Measurements from ENCODE around the gene DNASE1L1.

The DNASE1L1 gene

GRCh38 chrX:154396973-154397887 lies 11.8 kb downstream of the DNASE1L1 start (continued):
- TF ChIP-seq ZBTB44 (tag by site-specific recombination; IDR thresholded peaks at IDR 0.05), result no peak
- TF ChIP-seq ZBTB10 (tag by site-specific recombination; IDR thresholded peaks at IDR 0.05), result 0 out of 2 replicates have a peak, but pooled peaks have one; percentile 8
- 0 out of 2 replicates have a peak, but pooled peaks have one; percentile 27 for TF ChIP-seq ZFP37 (tag by site-specific recombination; IDR thresholded peaks at IDR 0.05)
- TF ChIP-seq ZXDB (tag by site-specific recombination; IDR thresholded peaks at IDR 0.05), result peak; percentile 100
- no peak for TF ChIP-seq ZNF558 (tag by site-specific recombination; IDR thresholded peaks at IDR 0.05)
- peak; percentile 61 for TF ChIP-seq EGR2 (tag by site-specific recombination; IDR thresholded peaks at IDR 0.05; ENCODE audit: low read depth)
- no peak for TF ChIP-seq ZNF704 (tag by site-specific recombination; IDR thresholded peaks at IDR 0.05)
- peak; percentile 32; the same call in 1 of the 2 replicates for TF ChIP-seq ZBTB48 (tag by site-specific recombination; IDR thresholded peaks at IDR 0.05)
- no peak for TF ChIP-seq ZNF548 (tag by site-specific recombination; IDR thresholded peaks at IDR 0.05)
- peak; percentile 87 for TF ChIP-seq ZFHX2 (tag by site-specific recombination; conservative IDR thresholded peaks at IDR 0.05)
- TF ChIP-seq ZNF513 (tag by site-specific recombination; IDR thresholded peaks at IDR 0.05), result no peak
- TF ChIP-seq ZNF416 (tag by site-specific recombination; IDR thresholded peaks at IDR 0.05), result no peak
- TF ChIP-seq KLF10 (tag by site-specific recombination; IDR thresholded peaks at IDR 0.05), result no peak; the same call in 1 of the 2 replicates
- TF ChIP-seq ZNF610 (tag by site-specific recombination; IDR thresholded peaks at IDR 0.05; ENCODE audit: borderline replicate concordance), result no peak
- TF ChIP-seq RBAK (tag by site-specific recombination; IDR thresholded peaks at IDR 0.05), result no peak
- 0 out of 2 replicates have a peak, but pooled peaks have one; percentile 16 for TF ChIP-seq MZF1 (tag by site-specific recombination; IDR thresholded peaks at IDR 0.05; ENCODE audit: borderline replicate concordance)
- 0 out of 2 replicates have a peak, but pooled peaks have one; percentile 18 for TF ChIP-seq ZNF2 (tag by site-specific recombination; IDR thresholded peaks at IDR 0.05)
- TF ChIP-seq ZFP69B (tag by site-specific recombination; IDR thresholded peaks at IDR 0.05), result no peak
- no peak for TF ChIP-seq ZNF510 (tag by site-specific recombination; IDR thresholded peaks at IDR 0.05; ENCODE audit: insufficient replicate concordance)
- TF ChIP-seq ZNF24 (tag by site-specific recombination; IDR thresholded peaks at IDR 0.05), result no peak
- TF ChIP-seq ZSCAN16 (tag by site-specific recombination; IDR thresholded peaks at IDR 0.05), result no peak
- no peak for TF ChIP-seq ZNF549 (tag by site-specific recombination; IDR thresholded peaks at IDR 0.05)
- TF ChIP-seq ZFP3 (tag by site-specific recombination; IDR thresholded peaks at IDR 0.05; ENCODE audit: low read depth), result no peak
- no peak for TF ChIP-seq ZBTB7A (tag by site-specific recombination; IDR thresholded peaks at IDR 0.05; ENCODE audit: low read depth)
- TF ChIP-seq ZNF544 (tag by site-specific recombination; IDR thresholded peaks at IDR 0.05), result no peak
- no peak for TF ChIP-seq SALL2 (tag by site-specific recombination; IDR thresholded peaks at IDR 0.05; ENCODE audit: borderline replicate concordance)
- no peak for TF ChIP-seq BCL6B (tag by site-specific recombination; IDR thresholded peaks at IDR 0.05)
- TF ChIP-seq KLF17 (tag by site-specific recombination; IDR thresholded peaks at IDR 0.05), result no peak
- TF ChIP-seq ZNF837 (tag by site-specific recombination; IDR thresholded peaks at IDR 0.05), result no peak
- TF ChIP-seq ZNF19 (tag by site-specific recombination; IDR thresholded peaks at IDR 0.05; ENCODE audit: low read depth), result no peak
- TF ChIP-seq ZNF157 (tag by site-specific recombination; IDR thresholded peaks at IDR 0.05), result no peak

All from HEK293 (cell line).